Measurements from ENCODE around the gene IGF1. TPM values are rescaled to one million over a fixed set of nuclear protein-coding genes. Genes with fewer than 3 reads are reported as not detected.
A peak's percentile ranks its signal among the peaks of the same experiment; 100 is the strongest.

The IGF1 gene
- total RNA-seq, 2 experiments from 2014 or later: not detected

DNA sequence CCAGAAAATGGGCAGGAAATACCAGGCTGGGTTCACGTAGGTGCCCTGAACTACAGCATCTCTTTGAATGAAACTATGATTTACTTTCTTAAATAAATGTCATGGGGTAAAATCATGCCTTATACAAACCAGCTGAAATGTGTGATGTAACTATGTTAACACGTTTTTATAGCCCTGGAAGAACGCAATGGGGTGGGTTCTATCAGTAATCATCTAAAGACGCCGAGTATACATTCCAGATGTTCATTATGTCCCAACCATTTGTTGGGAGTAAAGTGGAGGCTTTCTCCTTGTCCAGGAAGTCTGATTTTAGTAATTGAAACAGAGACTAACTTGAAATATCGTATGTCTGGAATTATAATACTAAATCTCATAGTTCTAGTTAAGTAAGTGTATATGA lies 16.2 kb upstream of the IGF1 start:
- no peak for DNase-seq
- Mint-ChIP-seq H3K4me1 (no peaks in the 10 kb centered on the region), H3K4me3 (no peak overlapping the region), H3K27ac (no peak overlapping the region), H3K9me3 (ENCODE audit: low read depth) (no peaks in the 10 kb centered on the region), H3K27me3 (peaks cover 22% of the 10 kb centered on the region), H3K36me3 (ENCODE audit: low read depth) (no peaks in the 10 kb centered on the region)
- intact Hi-C loops (cut with DNase I, micrococcal nuclease): no loop called here
- no peak for ATAC-seq
- POLR2A ChIA-PET: no interaction called here
- CTCF ChIA-PET: no interaction called here

DNA sequence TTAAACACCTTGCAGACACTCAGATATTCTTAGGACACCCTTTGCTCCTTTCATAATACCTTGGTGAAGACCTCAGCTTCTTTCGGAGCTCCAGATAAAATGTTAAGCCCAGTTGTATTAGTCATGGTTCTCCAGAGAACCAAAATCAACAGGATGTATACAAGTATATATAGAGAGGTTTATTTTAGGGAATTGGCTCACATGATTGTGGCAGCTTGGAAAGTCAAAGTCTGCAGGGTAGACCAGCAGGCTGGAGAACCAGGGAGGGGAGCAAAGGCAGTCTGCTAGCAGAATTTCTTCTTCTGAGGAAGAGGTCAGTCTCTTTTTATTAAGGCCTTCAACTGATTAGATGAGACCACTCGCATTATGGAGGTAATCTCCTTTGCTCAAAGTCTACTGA lies 6.9 kb upstream of the IGF1 start:
- Mint-ChIP-seq H3K27me3 (peaks cover 5% of the 10 kb centered on the region), H3K9me3 (ENCODE audit: low read depth) (no peaks in the 10 kb centered on the region), H3K4me1 (peaks cover 26% of the 10 kb centered on the region), H3K4me3 (no peak overlapping the region), H3K36me3 (ENCODE audit: low read depth) (no peaks in the 10 kb centered on the region), H3K27ac (no peak overlapping the region)
- ChIA-PET POLR2A (no interaction called here), CTCF (interaction anchor here (0.6 kb wide), 1 partner anchor 46 kb away, joined by 3 read pairs; no protein-coding TSS in a partner anchor)
- DNase-seq (no peak), ATAC-seq (no peak)
- intact Hi-C loops (cut with DNase I, micrococcal nuclease): loop anchor here in 1 of 2 experiments (10.0 kb wide), 1 partner anchor 392 kb away; no protein-coding TSS in a partner anchor

DNA sequence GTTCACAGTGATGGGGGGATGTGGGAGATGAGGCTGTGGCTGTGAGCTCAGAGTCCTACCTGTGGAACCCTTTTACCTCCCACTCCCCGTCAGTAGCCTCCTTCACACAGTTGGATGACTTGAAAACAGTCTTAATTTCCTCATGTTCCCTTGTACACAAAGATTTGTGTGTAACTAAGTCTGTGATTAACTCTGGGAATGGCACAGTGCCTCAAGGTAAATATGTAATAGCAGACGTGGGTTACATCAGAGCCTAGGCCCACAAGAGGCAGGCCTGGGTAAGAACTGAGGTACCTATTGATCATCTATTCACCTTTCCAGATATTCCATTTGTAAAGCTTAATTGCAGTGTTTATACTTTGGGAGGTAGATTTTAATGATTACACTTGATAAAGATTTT lies 5.8 kb upstream of the IGF1 start:
- Mint-ChIP-seq H3K4me1 (peaks cover 32% of the 10 kb centered on the region), H3K27ac (peak overlapping the region; percentile 29), H3K36me3 (ENCODE audit: low read depth) (no peaks in the 10 kb centered on the region), H3K27me3 (peaks cover 1% of the 10 kb centered on the region), H3K4me3 (no peak overlapping the region), H3K9me3 (ENCODE audit: low read depth) (no peaks in the 10 kb centered on the region)
- no peak for DNase-seq
- ChIA-PET CTCF (interaction anchor here (0.7 kb wide), 1 partner anchor 25 kb away, joined by 3 read pairs; no protein-coding TSS in a partner anchor), POLR2A (no interaction called here)
- ATAC-seq: no peak
- intact Hi-C loops (cut with DNase I, micrococcal nuclease): loop anchor here in 1 of 2 experiments (10.0 kb wide), 1 partner anchor 391 kb away; no protein-coding TSS in a partner anchor

DNA sequence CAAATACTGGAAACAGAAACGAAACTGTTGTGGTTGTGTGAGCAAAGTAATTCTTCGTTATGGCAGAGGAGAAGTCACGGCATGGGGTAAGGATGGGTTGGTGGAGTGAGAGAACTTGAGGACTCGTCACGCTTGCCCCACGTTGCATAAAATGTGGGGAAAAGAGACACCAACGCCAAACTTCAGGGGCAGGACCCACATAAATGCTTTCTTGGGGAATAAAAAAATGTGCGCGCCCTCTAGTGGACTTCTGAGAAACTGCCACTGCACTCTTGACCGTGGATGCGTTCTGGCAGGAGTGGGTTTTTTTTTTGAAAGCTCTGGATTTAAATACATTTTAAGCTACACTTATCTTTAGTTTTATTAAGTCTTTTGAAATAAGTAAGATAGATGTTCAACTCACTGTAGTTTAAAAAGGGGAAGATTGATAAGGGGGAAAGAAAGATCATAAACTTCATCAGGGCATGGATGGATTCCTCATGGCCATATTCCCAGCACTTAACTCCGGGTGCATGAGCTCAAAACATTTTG lies 4.1 kb upstream of the IGF1 start:
- DNase-seq (peak; percentile 75), ATAC-seq (peak; percentile 87)
- CTCF ChIA-PET: interaction anchor here (0.6 to 2.1 kb wide), 10 partner anchors 9 to 894 kb away, joined by 3 to 9 read pairs (median 4); no protein-coding TSS in a partner anchor
- Mint-ChIP-seq H3K4me1 (peaks cover 32% of the 10 kb centered on the region), H3K4me3 (peak overlapping the region; percentile 41), H3K27ac (peak overlapping the region; percentile 95), H3K36me3 (ENCODE audit: low read depth) (no peaks in the 10 kb centered on the region), H3K27me3 (peaks cover 1% of the 10 kb centered on the region), H3K9me3 (ENCODE audit: low read depth) (no peaks in the 10 kb centered on the region)
- POLR2A ChIA-PET: no interaction called here
- intact Hi-C loops (cut with DNase I, micrococcal nuclease): loop anchor here (1.0 to 10.0 kb wide), 9 partner anchors 112 to 567 kb away; partner anchors contain the start of genes NUP37 (in 1 of the 2) and PARPBP (in 1 of the 2)

DNA sequence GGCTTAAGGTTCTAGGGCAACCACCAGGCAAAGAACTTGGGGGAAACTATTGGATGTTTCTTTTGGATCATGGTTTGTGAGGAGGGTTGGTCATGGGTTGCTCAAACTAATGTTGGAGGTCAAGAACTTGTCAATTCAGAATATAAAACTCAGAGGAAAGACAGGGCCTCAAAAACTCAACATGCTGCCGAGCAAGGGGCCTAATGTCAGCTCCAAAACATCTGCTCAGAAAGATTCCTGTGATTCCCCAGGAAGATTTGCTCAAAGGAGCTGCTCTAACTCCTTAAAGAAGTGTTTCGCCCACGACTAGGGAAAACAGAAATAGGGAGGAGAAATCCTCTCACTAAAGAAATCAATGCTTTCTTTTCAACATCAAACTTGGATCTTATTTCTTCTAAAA lies 3.7 kb upstream of the IGF1 start:
- peak overlapping the region; percentile 95 for H3K27ac Mint-ChIP-seq
- ChIA-PET CTCF (interaction anchor here (0.6 to 2.1 kb wide), 9 partner anchors 9 to 543 kb away, joined by 3 to 9 read pairs (median 4); no protein-coding TSS in a partner anchor), POLR2A (no interaction called here)
- intact Hi-C loops (cut with DNase I, micrococcal nuclease): loop anchor here (1.0 to 10.0 kb wide), 9 partner anchors 112 to 567 kb away; partner anchors contain the start of genes NUP37 (in 1 of the 2) and PARPBP (in 1 of the 2)
- H3K4me1 Mint-ChIP-seq: peaks cover 32% of the 10 kb centered on the region
- no peak overlapping the region for H3K4me3 Mint-ChIP-seq
- peaks cover 1% of the 10 kb centered on the region for H3K27me3 Mint-ChIP-seq
- ATAC-seq (peak; percentile 36), DNase-seq (peak; percentile 10)
- no peaks in the 10 kb centered on the region for H3K9me3 Mint-ChIP-seq (ENCODE audit: low read depth)
- H3K36me3 Mint-ChIP-seq (ENCODE audit: low read depth): no peaks in the 10 kb centered on the region

DNA sequence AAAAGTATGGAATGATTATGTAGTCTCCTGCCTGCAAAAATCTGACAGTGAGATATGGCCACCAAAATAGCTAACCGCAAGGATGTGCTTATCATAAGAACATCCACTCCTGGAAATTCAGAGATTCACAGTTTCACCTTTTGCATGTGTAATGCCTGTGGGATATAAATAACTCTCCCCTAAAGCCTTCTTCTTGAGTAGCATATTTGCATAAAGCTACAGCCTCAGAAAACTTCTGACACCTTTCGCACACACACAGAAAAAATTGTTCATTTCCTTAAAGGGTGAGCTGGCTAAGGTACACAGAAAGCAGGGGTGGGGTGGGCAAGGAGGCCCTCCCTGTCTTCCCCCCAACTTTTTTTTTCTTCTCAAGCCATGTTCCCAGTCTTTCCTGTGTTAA lies 3.1 kb upstream of the IGF1 start:
- ATAC-seq: peak; percentile 53
- peak; percentile 14 for DNase-seq
- POLR2A ChIA-PET: no interaction called here

DNA sequence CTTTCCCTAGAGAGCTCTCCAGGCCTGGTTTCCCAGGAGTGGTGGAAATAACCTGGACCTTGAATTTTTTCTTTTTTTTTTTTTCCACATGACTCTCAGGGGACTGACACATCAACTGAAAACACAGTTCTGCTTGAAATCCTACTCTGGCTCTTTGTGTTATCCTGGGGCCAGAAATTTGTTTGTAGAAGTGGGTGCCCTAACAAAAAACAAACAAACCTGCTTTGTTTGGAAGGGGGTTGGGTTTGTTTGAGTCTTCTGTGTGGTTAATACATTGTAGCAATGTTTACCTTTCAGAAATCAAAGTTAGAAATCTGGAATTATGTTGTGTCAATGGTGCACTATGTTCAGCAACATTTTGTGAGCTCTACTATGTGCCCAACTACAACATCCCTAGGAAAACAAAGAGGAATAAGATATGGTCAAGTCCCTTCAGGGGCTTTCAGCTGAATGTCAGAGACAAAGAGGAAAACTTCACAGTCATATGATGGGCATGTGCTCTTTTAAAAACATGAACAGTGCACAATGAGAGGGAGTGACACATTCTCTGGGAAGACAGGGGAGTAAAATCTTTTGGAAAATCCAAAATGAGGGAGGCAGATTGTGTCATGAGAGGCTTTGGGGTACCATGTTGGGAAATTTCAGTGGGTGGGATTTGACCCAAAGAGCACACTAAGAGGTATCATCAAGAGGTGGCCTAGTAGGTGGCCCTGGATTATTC lies 1.5 kb upstream of the IGF1 start:
- CTCF ChIA-PET: interaction anchor here (1.4 kb wide), 2 partner anchors 10 to 543 kb away, joined by 6 to 9 read pairs; no protein-coding TSS in a partner anchor

More for the DNA sequence above, 3.1 kb upstream of the IGF1 start:
- no peaks in the 10 kb centered on the region for H3K9me3 Mint-ChIP-seq (ENCODE audit: low read depth)
- peak overlapping the region; percentile 95 for H3K27ac Mint-ChIP-seq
- intact Hi-C loops (cut with DNase I, micrococcal nuclease): loop anchor here in 1 of 2 experiments (5.0 to 10.0 kb wide), 2 partner anchors 111 to 389 kb away; no protein-coding TSS in a partner anchor
- H3K4me1 Mint-ChIP-seq: peaks cover 32% of the 10 kb centered on the region
- peaks cover 1% of the 10 kb centered on the region for H3K27me3 Mint-ChIP-seq
- CTCF ChIA-PET: interaction anchor here (0.7 to 2.1 kb wide), 10 partner anchors 10 to 669 kb away, joined by 3 to 9 read pairs (median 5); no protein-coding TSS in a partner anchor
- no peak overlapping the region for H3K4me3 Mint-ChIP-seq
- no peaks in the 10 kb centered on the region for H3K36me3 Mint-ChIP-seq (ENCODE audit: low read depth)

DNA sequence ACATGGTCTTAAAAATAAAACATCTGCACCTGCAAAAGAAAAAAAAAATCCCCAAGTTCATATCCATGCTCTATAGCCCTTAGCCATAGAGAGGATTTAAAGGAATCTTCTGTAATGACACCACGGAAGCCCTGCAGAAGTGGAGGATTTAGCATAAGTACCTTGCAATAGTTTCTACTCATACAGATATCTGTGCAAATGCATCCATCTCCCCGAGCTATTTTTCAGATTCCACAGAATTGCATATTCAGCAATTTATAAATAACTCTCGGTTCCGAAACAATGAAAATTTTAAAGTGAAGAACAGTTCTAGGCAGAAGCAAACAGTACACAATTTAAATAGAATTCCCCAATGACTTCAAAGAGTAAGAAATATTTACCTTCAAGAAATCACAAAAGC lies 424 bp downstream of the IGF1 start:
- ATAC-seq: no peak
- no peak for DNase-seq
- Mint-ChIP-seq H3K27me3 (peaks cover 7% of the 10 kb centered on the region), H3K27ac (no peak overlapping the region), H3K4me1 (peaks cover 35% of the 10 kb centered on the region), H3K36me3 (ENCODE audit: low read depth) (no peaks in the 10 kb centered on the region), H3K9me3 (ENCODE audit: low read depth) (no peaks in the 10 kb centered on the region), H3K4me3 (no peak overlapping the region)
- ChIA-PET CTCF (no interaction called here), POLR2A (interaction anchor here (0.6 kb wide), 1 partner anchor 1306 kb away, joined by 3 read pairs; no protein-coding TSS in a partner anchor)
- intact Hi-C loops (cut with DNase I, micrococcal nuclease): loop anchor here in 1 of 2 experiments (5.0 to 10.0 kb wide), 2 partner anchors 108 to 385 kb away; no protein-coding TSS in a partner anchor

More for the DNA sequence above, 1.5 kb upstream of the IGF1 start:
- H3K36me3 Mint-ChIP-seq (ENCODE audit: low read depth): no peaks in the 10 kb centered on the region
- H3K27ac Mint-ChIP-seq: no peak overlapping the region
- POLR2A ChIA-PET: interaction anchor here (0.7 kb wide), 1 partner anchor 1465 kb away, joined by 3 read pairs; no protein-coding TSS in a partner anchor
- intact Hi-C loops (cut with DNase I, micrococcal nuclease): loop anchor here in 1 of 2 experiments (5.0 to 10.0 kb wide), 2 partner anchors 110 to 387 kb away; no protein-coding TSS in a partner anchor
- H3K4me1 Mint-ChIP-seq: peaks cover 34% of the 10 kb centered on the region
- ATAC-seq (no peak), DNase-seq (no peak)
- no peak overlapping the region for H3K4me3 Mint-ChIP-seq
- no peaks in the 10 kb centered on the region for H3K9me3 Mint-ChIP-seq (ENCODE audit: low read depth)
- H3K27me3 Mint-ChIP-seq: peaks cover 1% of the 10 kb centered on the region

DNA sequence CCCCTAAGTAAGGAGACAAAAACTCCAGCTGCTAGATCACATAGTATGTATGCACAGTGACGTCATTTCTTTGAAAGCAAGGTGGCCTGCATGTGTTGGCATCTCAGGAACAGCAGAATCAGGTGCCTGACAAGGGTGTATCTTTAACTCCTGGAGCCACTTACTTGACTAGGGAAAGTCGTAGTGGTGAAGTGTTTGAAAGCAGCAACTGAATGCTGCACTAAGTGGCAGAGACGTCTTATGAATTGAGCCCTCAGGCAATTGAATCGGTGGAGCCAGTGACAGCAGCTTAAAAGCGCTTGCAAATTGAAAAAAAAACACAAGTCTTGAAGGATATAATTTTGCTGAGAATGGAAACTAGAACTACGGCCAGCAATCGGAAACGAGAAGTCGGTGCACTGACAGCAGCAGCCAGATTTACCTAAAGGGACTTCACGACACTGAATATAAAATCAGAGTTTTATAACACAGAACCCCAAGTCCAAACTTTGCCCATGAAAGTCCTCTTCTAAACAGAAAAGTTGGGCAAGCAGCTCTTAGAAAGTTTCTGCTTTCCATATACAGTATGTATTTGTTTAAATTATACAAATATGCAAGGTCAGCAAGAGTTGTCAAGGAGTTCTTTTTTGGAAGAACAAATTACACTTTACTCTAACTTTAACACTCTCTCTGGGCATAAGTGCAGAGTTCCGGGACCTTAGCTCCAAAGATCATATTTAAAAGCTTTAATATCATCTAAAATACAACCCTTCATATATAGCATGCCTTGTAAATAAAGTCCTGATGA lies 1.1 kb downstream of the IGF1 start:
- no peak overlapping the region for H3K27ac Mint-ChIP-seq
- no peaks in the 10 kb centered on the region for H3K36me3 Mint-ChIP-seq (ENCODE audit: low read depth)
- peak; percentile 15 for DNase-seq
- peaks cover 35% of the 10 kb centered on the region for H3K4me1 Mint-ChIP-seq
- ChIA-PET CTCF (interaction anchor here (0.6 to 0.8 kb wide), 2 partner anchors 19 to 1606 kb away, joined by 3 read pairs; no protein-coding TSS in a partner anchor), POLR2A (interaction anchor here (0.6 kb wide), 1 partner anchor 1305 kb away, joined by 3 read pairs; no protein-coding TSS in a partner anchor)
- peaks cover 9% of the 10 kb centered on the region for H3K27me3 Mint-ChIP-seq
- peak; percentile 25 for ATAC-seq
- H3K9me3 Mint-ChIP-seq (ENCODE audit: low read depth): no peaks in the 10 kb centered on the region
- intact Hi-C loops (cut with DNase I, micrococcal nuclease): no loop called here
- H3K4me3 Mint-ChIP-seq: no peak overlapping the region

DNA sequence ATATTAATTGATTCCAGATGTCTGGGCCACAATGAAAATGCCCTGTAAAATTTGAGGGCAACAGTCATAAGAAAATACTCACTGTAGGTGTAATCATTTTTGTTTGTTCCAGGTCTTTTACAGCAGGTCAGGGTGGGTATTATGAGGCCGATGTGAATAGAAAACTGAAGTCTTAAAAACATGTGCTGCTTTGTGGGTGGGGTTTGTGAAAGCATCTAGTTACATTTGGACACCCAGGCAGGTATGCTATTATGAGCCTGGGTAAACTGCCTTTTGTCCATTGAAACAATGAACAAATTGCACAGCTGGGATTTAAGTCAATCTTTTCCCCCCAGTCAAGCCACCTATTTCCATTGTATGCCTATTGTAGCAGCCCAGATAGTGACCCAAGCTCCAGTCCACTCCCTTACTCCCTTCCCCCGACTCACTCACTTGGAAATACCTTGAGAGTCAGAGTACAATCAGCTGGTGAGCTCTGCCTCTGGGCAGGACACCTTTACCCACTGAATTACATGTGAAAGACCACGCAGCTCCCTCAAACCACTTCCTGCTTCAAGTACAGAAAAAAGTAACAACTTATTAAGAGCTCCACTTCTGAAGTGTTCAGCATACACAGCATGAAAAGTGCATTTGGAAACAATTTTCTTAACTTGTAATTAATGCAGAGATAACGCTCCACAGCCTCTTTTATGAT lies 1.8 kb downstream of the IGF1 start:
- Mint-ChIP-seq H3K4me3 (no peak overlapping the region), H3K27me3 (peaks cover 9% of the 10 kb centered on the region), H3K27ac (no peak overlapping the region), H3K36me3 (ENCODE audit: low read depth) (no peaks in the 10 kb centered on the region), H3K4me1 (peaks cover 31% of the 10 kb centered on the region), H3K9me3 (ENCODE audit: low read depth) (no peaks in the 10 kb centered on the region)
- intact Hi-C loops (cut with DNase I, micrococcal nuclease): no loop called here
- DNase-seq: peak; percentile 63
- CTCF ChIA-PET: interaction anchor here (0.6 to 0.8 kb wide), 2 partner anchors 20 to 1607 kb away, joined by 3 read pairs; no protein-coding TSS in a partner anchor
- POLR2A ChIA-PET: no interaction called here
- peak; percentile 54 for ATAC-seq
